Neutrophil (primary cell): ENCODE data around the gene CCDC3.

ENCODE experiments used
- H3K27ac ChIP-seq: fragments of 200-600 bp; sonication (generic); 2 replicates; pipeline ENCODE4 v1.5.1; 2016; ENCODE audit warnings: mild to moderate bottlenecking, moderate library complexity
- H3K27me3 ChIP-seq: fragments of 200-600 bp; sonication (generic); 2 replicates; pipeline ENCODE4 v1.6.0; 2016; ENCODE audit warnings: mild to moderate bottlenecking
- H3K36me3 ChIP-seq: fragments of 200-600 bp; sonication (generic); 2 replicates; pipeline ENCODE4 v1.5.1; 2017
- H3K4me1 ChIP-seq, 2 experiments: fragments of 200-600 bp in 1 of 2; sonication (generic) in 1 of 2; 1 replicate in 1 of 2; 2 replicates in 1 of 2; pipeline versions ENCODE4 v1.5.1 to v1.6.1; 2013 to 2016; ENCODE audit warnings: low read depth in 1 of 2, low read length in 1 of 2, mild to moderate bottlenecking in 1 of 2, moderate library complexity in 1 of 2; ENCODE audit not compliant: control insufficient read depth in 1 of 2, insufficient read depth in 1 of 2
- H3K4me3 ChIP-seq, 2 experiments: fragments of 200-600 bp in 1 of 2; sonication (generic) in 1 of 2; 1 replicate in 1 of 2; 2 replicates in 1 of 2; pipeline ENCODE4 v1.5.1; 2013 to 2016; ENCODE audit warnings: low read depth in 1 of 2, low read length in 1 of 2, mild to moderate bottlenecking in 1 of 2, moderate library complexity in 1 of 2
- H3K9me3 ChIP-seq: fragments of 200-600 bp; sonication (generic); 2 replicates; pipeline ENCODE4 v1.5.1; 2016
- CTCF ChIP-seq: fragments of 200-600 bp; sonication (generic); IDR thresholded peaks from 2 replicates; pipeline ENCODE4 v1.5.1; 2016; ENCODE audit warnings: antibody characterized with exemption

The CCDC3 gene

GRCh38 chr10:12880423-12880822 is 121.1 kb downstream of the CCDC3 start:
- H3K27me3 ChIP-seq = no peaks in the 10 kb centered on the region
- no peaks in the 10 kb centered on the region for H3K36me3 ChIP-seq
- TF ChIP-seq CTCF = no peak
- no peak overlapping the region for H3K4me3 ChIP-seq
- H3K4me1 ChIP-seq = no peaks in the 10 kb centered on the region
- no peak overlapping the region for H3K27ac ChIP-seq
- H3K9me3 ChIP-seq = no peaks in the 10 kb centered on the region

DNA sequence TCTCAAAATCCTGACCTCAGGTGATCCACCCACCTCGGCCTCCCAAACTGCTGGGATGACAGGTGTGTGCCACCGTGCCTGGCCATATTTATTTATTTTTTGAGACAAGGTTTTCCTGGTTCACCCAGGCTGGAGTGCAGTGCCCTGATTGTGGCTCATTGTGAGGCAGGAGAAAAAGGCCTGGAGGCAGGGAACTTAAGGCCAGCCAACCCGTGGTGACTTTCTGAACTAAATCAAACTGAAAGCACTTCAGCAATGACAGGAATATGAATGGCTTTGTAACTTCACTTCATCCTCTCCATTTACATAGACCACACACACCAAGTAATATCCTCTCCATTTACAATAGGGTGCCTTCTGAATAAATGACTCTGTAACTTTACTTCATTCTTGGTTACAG is 124.4 kb downstream of the CCDC3 start:
- Histone ChIP-seq H3K27ac (no peak overlapping the region), H3K27me3 (no peaks in the 10 kb centered on the region), H3K4me1 (no peaks in the 10 kb centered on the region), H3K36me3 (no peaks in the 10 kb centered on the region), H3K9me3 (no peaks in the 10 kb centered on the region), H3K4me3 (no peak overlapping the region)
- TF ChIP-seq CTCF = no peak

- Histone ChIP-seq H3K27me3 (no peaks in the 10 kb centered on the region), H3K4me1 (no peaks in the 10 kb centered on the region), H3K9me3 (no peaks in the 10 kb centered on the region), H3K4me3 (no peak overlapping the region), H3K27ac (no peak overlapping the region), H3K36me3 (no peaks in the 10 kb centered on the region)
- no peak for TF ChIP-seq CTCF
These were observed 125.2 kb downstream of the CCDC3 start for GRCh38 chr10:12876266-12876665.

DNA sequence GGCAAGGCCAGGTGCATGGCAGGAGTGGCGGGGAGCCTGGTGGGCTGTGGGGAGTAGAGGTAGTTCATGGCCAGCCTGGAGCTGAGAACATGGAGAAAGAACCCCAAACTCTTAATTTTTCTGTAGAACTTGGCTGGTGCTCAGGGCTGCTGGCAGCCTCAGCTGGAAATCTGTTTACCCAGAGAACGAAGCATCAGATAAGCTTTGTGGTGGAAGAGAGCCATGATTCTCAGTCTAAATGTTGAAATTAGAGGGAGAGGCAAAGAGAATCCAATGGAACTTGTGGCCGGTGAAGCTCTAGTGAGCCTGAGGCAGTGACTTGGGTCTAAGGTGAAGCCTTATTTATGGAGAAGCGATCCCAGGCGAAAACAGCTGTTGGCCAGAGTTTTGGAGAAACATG is 126.4 kb downstream of the CCDC3 start:
- H3K4me1 ChIP-seq = no peaks in the 10 kb centered on the region
- H3K27ac ChIP-seq = no peak overlapping the region
- no peaks in the 10 kb centered on the region for H3K27me3 ChIP-seq
- H3K9me3 ChIP-seq = no peaks in the 10 kb centered on the region
- no peak for TF ChIP-seq CTCF
- no peaks in the 10 kb centered on the region for H3K36me3 ChIP-seq
- no peak overlapping the region for H3K4me3 ChIP-seq

GRCh38 chr10:12874501-12874900 is 127.0 kb downstream of the CCDC3 start:
- H3K36me3 ChIP-seq = no peaks in the 10 kb centered on the region
- H3K4me1 ChIP-seq = no peaks in the 10 kb centered on the region
- H3K27ac ChIP-seq = no peak overlapping the region
- H3K27me3 ChIP-seq = no peaks in the 10 kb centered on the region
- H3K9me3 ChIP-seq = no peaks in the 10 kb centered on the region
- no peak overlapping the region for H3K4me3 ChIP-seq
- no peak for TF ChIP-seq CTCF

- Histone ChIP-seq H3K36me3 (no peaks in the 10 kb centered on the region), H3K27me3 (no peaks in the 10 kb centered on the region), H3K4me1 (no peaks in the 10 kb centered on the region), H3K27ac (no peak overlapping the region), H3K9me3 (no peaks in the 10 kb centered on the region), H3K4me3 (no peak overlapping the region)
- TF ChIP-seq CTCF = no peak
These were observed 128.3 kb downstream of the CCDC3 start for GRCh38 chr10:12873172-12873571.
